Esophagus squamous epithelium (tissue), 4 donors: ENCODE results near the gene MUSK. TPM values are rescaled to one million over a fixed set of nuclear protein-coding genes. Genes with fewer than 3 reads are reported as not detected.

Source experiments
- small RNA-seq, 4 donors: library from RNA; depleted of rRNA; stranded (forward); fragments of <200 nt; gene quantifications; one replicate each; pipeline ENCODE3, GENCODE V24; 2016
- total RNA-seq, 4 donors: library from RNA; depleted of rRNA; stranded (reverse); fragments of >200 nt; gene quantifications; one replicate each; pipeline ENCODE4 v1.1.0, GENCODE V29; 2016

The MUSK gene
- total RNA-seq, 4 donors from 2014 or later, result 0.15 to 10.1 (median 1.5) TPM

Small RNA genes lying within 50 kb of the gene (small RNA-seq; reads per million reads assigned to genes)
- gene AL513328.1, result 0 reads per million in 4 donors

Other genes with a start within 250 kb of the MUSK start
- gene SVEP1, start 89.0 kb upstream of the MUSK start, total RNA-seq, result 10 to 100 TPM in 2 of 4 donors, 1 to 10 TPM in 1, under 1 TPM in 1; 0.99 to 31.7 (median 7.9) TPM